Stimulated activated naive CD8-positive, alpha-beta T cell treated with anti-CD3 and anti-CD28 coated beads, Interleukin-15, Interleukin-2, amounts not matched to agents 100 U/mL and 50 U/mL, for 24 hours (primary cell): ENCODE results near the gene ANP32B.
"Not testable (repeated sequence)": the region's sequence is repeated elsewhere in the genome, so short reads cannot be mapped to it uniquely, and the experiment has no call there.

Experiments used
- ATAC-seq: fragments of 150-1000 bp; cut with Tn5 transposase; one replicate; pipeline ENCODE4 v1.10.0; 2021
- DNase-seq: peaks from one replicate; pipeline ENCODE4 v3.0.0; 2021

ANP32B gene

GRCh38 chr9:97993000-97993399 is 9.9 kb downstream of the ANP32B start:
- ATAC-seq (no peak), DNase-seq (no peak)

- DNase-seq, result no peak
- ATAC-seq, result no peak
These were observed 11.6 kb downstream of the ANP32B start for GRCh38 chr9:97994703-97995102.

- DNase-seq, ATAC-seq: not testable (repeated sequence)
These were observed 13.5 kb downstream of the ANP32B start for GRCh38 chr9:97996676-97997075.

GRCh38 chr9:97997330-97998276 is 14.5 kb downstream of the ANP32B start:
- ATAC-seq (no peak), DNase-seq (no peak)

GRCh38 chr9:98002808-98003207 is 19.7 kb downstream of the ANP32B start:
- DNase-seq (no peak), ATAC-seq (no peak)

DNA sequence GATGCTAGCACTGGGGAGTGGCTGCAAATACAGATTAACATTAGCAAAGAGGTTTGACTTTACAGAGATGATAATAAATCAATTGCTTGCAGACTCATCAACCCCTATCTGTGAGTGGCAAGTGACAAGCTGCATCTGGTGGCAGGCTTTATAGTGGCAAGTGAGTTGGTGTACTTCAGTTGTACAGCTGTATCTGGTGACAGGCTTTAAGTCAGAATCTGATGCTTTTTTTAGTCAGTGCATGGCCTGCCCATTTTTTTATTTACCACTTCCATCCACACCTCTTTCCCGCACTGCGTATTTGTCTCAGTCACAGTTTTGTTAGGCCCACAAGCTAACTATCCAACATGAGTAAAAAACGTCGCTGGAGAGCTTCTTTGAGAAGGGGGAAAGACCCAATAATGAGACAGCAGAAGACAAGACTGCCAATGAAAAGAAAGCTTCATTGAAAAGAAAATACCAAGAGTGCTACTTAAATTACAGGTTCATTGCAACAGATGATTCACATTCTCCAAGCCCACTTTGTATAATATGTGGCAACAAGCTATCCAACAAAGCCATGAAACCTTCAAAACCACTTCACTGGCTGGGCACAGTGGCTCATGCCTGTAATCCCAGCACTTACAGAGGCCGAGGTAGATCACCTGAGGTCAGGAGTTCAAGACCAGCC is 23.1 kb downstream of the ANP32B start:
- DNase-seq (no peak), ATAC-seq (no peak)

DNA sequence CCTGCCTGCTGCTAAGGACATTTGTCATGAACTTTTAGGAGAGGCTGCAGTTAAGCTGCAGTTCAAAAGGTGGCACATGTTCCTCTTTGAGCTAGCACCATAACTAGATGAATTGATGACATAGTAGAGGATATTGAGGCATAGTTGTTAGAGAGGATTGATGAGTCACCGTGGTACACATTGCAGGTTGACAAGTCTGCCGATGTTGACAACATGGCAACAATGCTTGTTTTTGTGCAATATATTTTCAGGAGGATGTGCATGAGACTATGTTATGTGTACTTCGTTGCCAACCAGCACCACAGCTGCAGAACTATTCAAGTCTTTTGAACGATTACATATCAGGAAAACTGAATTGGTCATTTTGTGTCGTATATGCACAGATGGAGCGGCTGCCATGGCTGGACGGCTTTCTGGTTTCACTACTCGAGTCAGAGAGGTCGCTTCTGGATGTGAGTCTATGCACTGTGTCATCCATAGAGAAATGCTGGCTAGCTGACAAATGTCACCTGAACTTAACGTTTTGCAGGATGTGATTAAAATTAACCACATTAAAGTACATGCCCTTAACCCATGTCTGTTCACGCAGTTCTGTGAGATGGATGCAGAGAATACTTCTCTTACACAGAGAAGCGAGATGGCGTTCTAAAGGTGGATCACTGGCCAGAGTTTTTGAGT is 24.2 kb downstream of the ANP32B start:
- peak; percentile 58 for ATAC-seq
- no peak for DNase-seq

GRCh38 chr9:98008764-98009163 is 25.6 kb downstream of the ANP32B start:
- ATAC-seq (no peak), DNase-seq (no peak)

DNA sequence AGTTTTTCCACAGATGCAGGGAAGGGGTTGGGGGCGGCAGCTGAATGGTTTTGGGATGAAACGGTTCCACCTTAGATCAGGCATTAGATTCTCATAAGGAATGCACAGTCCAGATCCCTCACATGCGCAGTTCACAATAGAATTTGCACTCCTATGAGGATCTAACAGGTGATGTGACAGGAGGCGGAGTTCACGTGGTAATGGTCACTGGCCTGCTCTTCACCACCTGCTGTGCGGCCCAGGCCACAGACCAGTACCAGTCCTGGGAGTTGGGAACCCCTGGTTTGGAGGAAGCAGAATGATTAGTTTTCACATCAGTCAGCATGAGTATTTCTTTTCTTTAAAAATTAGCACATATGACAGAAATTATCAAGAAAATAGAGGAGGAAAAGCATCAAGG is 26.3 kb downstream of the ANP32B start:
- ATAC-seq, result no peak
- no peak for DNase-seq

DNA sequence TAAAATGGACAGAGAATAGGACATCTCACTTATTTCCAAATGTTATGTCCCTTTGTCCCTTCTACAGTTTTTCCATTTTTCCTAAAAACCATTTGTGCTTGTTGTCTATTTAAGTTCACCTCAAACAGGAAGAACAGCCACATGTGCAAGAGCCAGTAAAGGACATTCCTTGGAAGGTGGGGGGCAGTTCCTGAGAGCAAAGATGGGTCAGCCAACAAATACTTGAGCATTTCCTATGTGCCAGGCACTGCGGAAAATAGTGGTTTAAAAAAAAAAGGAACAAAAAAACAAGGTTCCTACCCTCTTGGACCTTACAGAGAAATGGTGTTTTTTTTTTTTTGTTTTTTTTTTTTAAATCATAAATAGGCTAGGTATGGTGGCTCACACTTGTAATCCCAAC is 26.8 kb downstream of the ANP32B start:
- ATAC-seq (no peak), DNase-seq (no peak)

DNA sequence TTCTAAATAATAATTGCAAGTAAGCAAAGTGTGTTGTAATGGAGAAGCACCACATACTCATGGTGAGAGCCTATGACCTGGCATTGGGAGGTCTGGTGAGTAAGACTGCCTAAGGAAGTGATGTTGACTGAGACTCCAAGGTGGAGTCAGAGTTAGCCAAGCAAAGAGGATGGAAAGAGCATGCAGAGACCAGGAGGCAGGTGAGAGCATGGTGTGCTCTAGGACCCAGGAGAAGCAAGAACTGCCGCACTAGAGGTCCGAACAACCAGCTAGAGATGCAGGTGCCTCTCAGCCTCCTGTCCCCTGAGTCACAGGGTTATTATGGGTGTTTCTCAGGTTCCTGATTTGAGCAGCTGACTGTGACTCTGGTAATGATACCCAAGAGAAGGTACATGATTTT is 27.3 kb downstream of the ANP32B start:
- ATAC-seq (peak; percentile 59), DNase-seq (no peak)

GRCh38 chr9:98011122-98011521 is 28.0 kb downstream of the ANP32B start:
- no peak for ATAC-seq
- no peak for DNase-seq

- ATAC-seq (no peak), DNase-seq (no peak)
These were observed 33.1 kb downstream of the ANP32B start for GRCh38 chr9:98016137-98016680.

GRCh38 chr9:98017306-98017705 is 34.2 kb downstream of the ANP32B start:
- no peak for DNase-seq
- ATAC-seq, result no peak

DNA sequence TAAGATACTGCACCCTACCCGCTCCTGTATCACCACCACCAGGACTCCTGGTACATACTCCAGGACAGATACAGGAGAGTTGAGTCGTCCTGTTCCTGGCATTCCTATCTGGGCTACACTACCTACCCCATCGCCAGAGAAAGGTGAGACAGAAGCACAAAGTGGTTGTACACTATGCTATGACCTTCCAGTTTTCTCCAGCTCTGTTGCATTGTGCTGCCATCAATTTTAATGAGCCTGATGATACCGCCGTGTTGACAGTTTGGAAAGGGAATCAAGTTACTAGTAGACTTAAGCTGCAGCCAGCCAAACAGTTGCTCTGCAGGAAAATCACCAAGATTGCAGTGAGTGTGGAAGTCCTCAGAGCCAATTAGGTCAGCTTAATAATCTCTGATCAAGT is 35.2 kb downstream of the ANP32B start:
- DNase-seq (no peak), ATAC-seq (no peak)

DNA sequence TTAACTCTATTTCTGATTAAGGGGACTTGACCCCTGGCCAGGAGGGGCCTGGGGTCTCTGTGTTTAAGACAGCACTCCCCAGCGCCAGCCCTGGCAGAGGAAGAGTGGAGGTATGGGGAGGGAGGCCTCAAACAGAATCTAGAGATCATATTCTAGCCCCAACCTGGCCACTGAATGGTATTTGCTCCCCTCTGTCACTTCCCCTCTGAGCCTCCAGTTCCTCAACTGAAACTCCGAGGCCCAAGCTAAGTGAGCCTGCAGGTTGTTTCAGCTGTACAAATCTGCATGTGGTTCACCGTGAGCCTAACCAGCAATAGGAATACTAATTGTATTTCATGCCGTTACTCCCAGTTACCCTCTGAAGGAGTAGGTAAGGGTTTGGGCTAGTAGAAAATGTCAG is 36.0 kb downstream of the ANP32B start:
- DNase-seq (no peak), ATAC-seq (no peak)

- not testable (repeated sequence) for ATAC-seq, DNase-seq
These were observed 36.7 kb downstream of the ANP32B start for GRCh38 chr9:98019869-98020268.

GRCh38 chr9:98020476-98021145 is 37.5 kb downstream of the ANP32B start:
- DNase-seq, result no peak
- ATAC-seq, result peak; percentile 13

GRCh38 chr9:98021306-98022040 is 38.3 kb downstream of the ANP32B start:
- ATAC-seq (no peak), DNase-seq (no peak)

GRCh38 chr9:98022447-98022846 is 39.3 kb downstream of the ANP32B start:
- no peak for DNase-seq

GRCh38 chr9:98024702-98025101 is 41.6 kb downstream of the ANP32B start:
- DNase-seq (no peak), ATAC-seq (no peak)

More at GRCh38 chr9:98022447-98022846, 39.3 kb downstream of the ANP32B start:
- ATAC-seq, result no peak
